ENCODE results near the gene ARL5B. TPM values are rescaled to one million over a fixed set of nuclear protein-coding genes. Genes with fewer than 3 reads are reported as not detected.

Gene ARL5B
- total RNA-seq, 1 donor from 2014 or later: 16.7 TPM

DNA sequence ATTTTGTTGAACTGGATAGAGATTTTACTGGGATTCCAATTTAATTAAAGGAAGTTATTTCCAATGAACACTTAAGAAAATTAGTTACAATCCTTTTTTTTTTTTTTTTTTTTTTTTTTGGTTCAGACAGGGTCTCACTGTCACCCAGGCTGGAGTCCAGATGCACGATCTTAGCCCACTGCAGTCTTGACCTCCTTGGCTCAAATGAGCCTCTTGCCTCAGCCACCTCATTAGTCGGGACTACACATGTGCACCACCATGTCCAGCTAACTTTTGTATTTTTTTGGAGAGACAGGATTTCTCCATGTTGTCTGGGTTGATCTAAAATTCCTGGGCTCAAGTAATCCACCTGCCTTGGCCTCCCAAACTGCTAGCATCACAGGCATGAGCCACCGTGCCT, 2.5 kb upstream of the ARL5B start:
- Histone ChIP-seq H3K36me3 (ENCODE audit: control insufficient read depth in 3 of 3, insufficient read depth in 3 of 3, low read length in 3 of 3) (peaks cover 0 to 4% (median 0%) of the 10 kb centered on the region in 3 donors), H3K9me3 (ENCODE audit: control insufficient read depth in 3 of 3, low read length in 3 of 3) (no peaks in the 10 kb centered on the region), H3K4me1 (ENCODE audit: control insufficient read depth in 3 of 3, insufficient read depth in 3 of 3, low read length in 3 of 3) (peaks cover 4 to 18% (median 14%) of the 10 kb centered on the region in 3 donors), H3K27ac (ENCODE audit: low read depth, low read length) (no peak overlapping the region), H3K9ac (ENCODE audit: low read depth in 1 of 3, low read length in 3 of 3) (no peak overlapping the region), H3K27me3 (ENCODE audit: control insufficient read depth in 3 of 3, insufficient read depth in 3 of 3, low read length in 3 of 3) (no peaks in the 10 kb centered on the region), H3K4me3 (ENCODE audit: low read length in 3 of 3) (no peak overlapping the region)

GRCh38 chr10:18658271-18659124, 733 bp upstream of the ARL5B start:
- Histone ChIP-seq H3K27ac (ENCODE audit: low read depth, low read length) (peak overlapping the region; percentile 99), H3K4me1 (ENCODE audit: control insufficient read depth in 3 of 3, insufficient read depth in 3 of 3, low read length in 3 of 3) (peaks cover 4 to 20% (median 12%) of the 10 kb centered on the region in 3 donors), H3K9ac (ENCODE audit: low read depth in 1 of 3, low read length in 3 of 3) (peak overlapping the region; percentile 91 to 99 (median 98)), H3K36me3 (ENCODE audit: control insufficient read depth in 3 of 3, insufficient read depth in 3 of 3, low read length in 3 of 3) (peaks cover 0 to 4% (median 0%) of the 10 kb centered on the region in 3 donors), H3K9me3 (ENCODE audit: control insufficient read depth in 3 of 3, low read length in 3 of 3) (no peaks in the 10 kb centered on the region), H3K4me3 (ENCODE audit: low read length in 3 of 3) (peak overlapping the region; percentile 95 to 98 (median 98)), H3K27me3 (ENCODE audit: control insufficient read depth in 3 of 3, insufficient read depth in 3 of 3, low read length in 3 of 3) (no peaks in the 10 kb centered on the region)

DNA sequence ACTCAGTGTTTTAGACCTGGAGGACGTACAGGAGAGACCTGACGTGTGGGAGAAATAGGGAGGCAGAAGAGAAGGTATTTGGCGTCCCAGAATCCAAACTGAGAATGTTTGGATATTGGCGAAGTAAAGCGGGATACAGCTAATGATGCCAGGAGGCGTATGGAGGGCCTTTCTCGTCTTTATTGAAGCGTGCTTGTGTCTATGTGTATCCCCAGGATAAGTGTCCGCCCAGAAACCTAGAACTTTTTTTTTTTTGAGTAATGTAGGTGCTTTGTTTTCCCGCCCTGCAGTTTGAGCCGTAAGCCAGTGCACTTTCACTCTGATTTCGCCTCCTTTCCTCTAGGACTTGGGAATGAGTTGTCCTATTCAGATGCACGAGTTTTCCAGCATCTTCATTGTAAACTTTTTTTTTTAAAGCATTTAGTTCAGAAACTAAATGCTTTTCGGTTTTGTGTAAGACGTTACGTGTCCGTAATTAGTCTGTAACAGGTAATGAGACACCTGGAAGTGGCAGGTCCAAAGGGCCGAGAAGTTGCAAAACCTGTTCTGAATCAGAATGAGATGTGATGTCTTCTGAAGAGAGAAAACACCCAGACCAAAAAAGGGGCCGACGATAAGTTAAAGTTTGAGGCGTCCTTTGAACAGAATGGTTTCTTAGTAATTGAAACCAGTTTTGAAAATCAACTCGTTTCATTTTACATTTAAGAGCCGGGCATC, 746 bp downstream of the ARL5B start:
- no peaks in the 10 kb centered on the region for H3K27me3 ChIP-seq (ENCODE audit: control insufficient read depth in 3 of 3, insufficient read depth in 3 of 3, low read length in 3 of 3)
- H3K9ac ChIP-seq (ENCODE audit: low read depth in 1 of 3, low read length in 3 of 3): peak overlapping the region; percentile 91 to 98 (median 97)
- H3K4me3 ChIP-seq (ENCODE audit: low read length in 3 of 3): peak overlapping the region; percentile 95 to 98 (median 98)
- H3K36me3 ChIP-seq (ENCODE audit: control insufficient read depth in 3 of 3, insufficient read depth in 3 of 3, low read length in 3 of 3): no peaks in the 10 kb centered on the region
- peaks cover 4 to 22% (median 12%) of the 10 kb centered on the region in 3 donors for H3K4me1 ChIP-seq (ENCODE audit: control insufficient read depth in 3 of 3, insufficient read depth in 3 of 3, low read length in 3 of 3)
- no peaks in the 10 kb centered on the region for H3K9me3 ChIP-seq (ENCODE audit: control insufficient read depth in 3 of 3, low read length in 3 of 3)
- peak overlapping the region; percentile 99 for H3K27ac ChIP-seq (ENCODE audit: low read depth, low read length)

- no peaks in the 10 kb centered on the region for H3K9me3 ChIP-seq (ENCODE audit: control insufficient read depth in 3 of 3, low read length in 3 of 3)
- peak overlapping the region in 1 of 3 donors; percentile 98 for H3K9ac ChIP-seq (ENCODE audit: low read depth in 1 of 3, low read length in 3 of 3)
- no peaks in the 10 kb centered on the region for H3K27me3 ChIP-seq (ENCODE audit: control insufficient read depth in 3 of 3, insufficient read depth in 3 of 3, low read length in 3 of 3)
- H3K36me3 ChIP-seq (ENCODE audit: control insufficient read depth in 3 of 3, insufficient read depth in 3 of 3, low read length in 3 of 3): no peaks in the 10 kb centered on the region
- H3K4me1 ChIP-seq (ENCODE audit: control insufficient read depth in 3 of 3, insufficient read depth in 3 of 3, low read length in 3 of 3): peaks cover 4 to 28% (median 12%) of the 10 kb centered on the region in 3 donors
- H3K4me3 ChIP-seq (ENCODE audit: low read length in 3 of 3): peak overlapping the region in 2 of 3 donors; percentile 95 to 98
- H3K27ac ChIP-seq (ENCODE audit: low read depth, low read length): no peak overlapping the region
These were observed 1.7 kb downstream of the ARL5B start for GRCh38 chr10:18660816-18661431.

DNA sequence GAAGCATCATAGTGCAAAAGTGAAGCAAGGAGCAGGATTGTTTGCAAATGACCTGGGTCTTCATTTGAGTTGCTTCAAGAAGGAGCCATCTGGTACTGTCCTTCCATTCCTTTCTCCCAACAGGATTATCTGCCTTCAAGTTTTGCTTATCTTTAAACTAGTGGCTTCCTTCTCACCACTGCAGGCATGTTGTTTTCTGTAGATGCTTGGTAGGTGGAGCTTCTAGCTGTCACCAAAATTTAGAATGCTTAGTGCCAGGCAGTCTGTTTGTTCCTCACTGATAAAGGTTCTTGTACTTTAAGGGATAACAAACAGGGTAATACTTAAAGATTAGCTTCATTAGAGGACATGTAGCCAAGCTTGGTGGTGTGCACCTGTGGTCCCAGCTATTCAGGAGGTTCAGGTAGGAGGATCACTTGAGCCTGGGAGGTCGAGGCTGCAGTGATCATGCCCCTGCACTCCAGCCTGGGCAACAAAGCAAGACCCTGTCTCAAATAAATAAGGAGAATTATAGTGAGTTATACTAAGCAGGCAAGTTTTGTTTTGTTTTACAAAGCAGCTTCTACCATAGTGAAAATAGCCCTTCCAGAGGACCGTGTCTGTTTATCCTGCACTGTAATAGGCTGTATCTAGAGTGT, 5.7 kb downstream of the ARL5B start:
- Histone ChIP-seq H3K9ac (ENCODE audit: low read depth in 1 of 3, low read length in 3 of 3) (no peak overlapping the region), H3K4me3 (ENCODE audit: low read length in 3 of 3) (no peak overlapping the region), H3K9me3 (ENCODE audit: control insufficient read depth in 3 of 3, low read length in 3 of 3) (no peaks in the 10 kb centered on the region), H3K27ac (ENCODE audit: low read depth, low read length) (no peak overlapping the region), H3K27me3 (ENCODE audit: control insufficient read depth in 3 of 3, insufficient read depth in 3 of 3, low read length in 3 of 3) (no peaks in the 10 kb centered on the region), H3K36me3 (ENCODE audit: control insufficient read depth in 3 of 3, insufficient read depth in 3 of 3, low read length in 3 of 3) (peaks cover 0 to 7% (median 7%) of the 10 kb centered on the region in 3 donors), H3K4me1 (ENCODE audit: control insufficient read depth in 3 of 3, insufficient read depth in 3 of 3, low read length in 3 of 3) (peaks cover 4 to 11% (median 10%) of the 10 kb centered on the region in 3 donors)

DNA sequence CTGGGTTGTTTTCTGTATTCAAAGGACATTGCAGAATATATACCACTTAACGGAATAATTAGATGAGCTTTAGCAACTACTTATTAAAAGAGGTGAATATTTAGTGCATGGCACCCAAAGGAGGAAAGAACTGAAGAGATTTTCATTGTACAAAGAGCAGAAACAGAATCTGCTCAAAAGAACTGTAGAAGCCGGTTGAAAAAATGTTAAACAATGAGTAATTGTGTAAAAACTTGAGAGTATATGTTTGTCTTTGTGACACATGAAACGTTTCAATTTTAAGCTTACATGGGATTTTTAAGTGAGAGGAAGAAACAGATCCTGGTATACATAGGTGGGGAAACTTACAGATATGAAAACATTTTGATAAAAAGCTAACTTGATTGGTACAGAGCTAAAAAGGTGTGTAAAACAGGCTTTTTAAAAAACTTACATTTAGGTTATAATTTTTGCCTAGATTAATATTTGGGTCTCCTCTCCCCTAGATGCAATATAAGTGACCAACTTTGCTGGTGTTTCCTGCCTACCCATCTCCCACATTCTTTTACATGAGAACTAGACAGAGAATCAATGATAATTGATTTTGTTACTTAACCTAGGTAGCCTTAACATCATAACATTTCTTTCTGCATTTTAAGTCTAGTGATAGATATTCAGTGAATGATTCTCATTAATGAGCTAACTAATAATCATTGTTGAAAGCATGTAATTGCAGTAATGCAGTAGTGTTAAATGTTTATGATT, 6.8 kb downstream of the ARL5B start:
- Histone ChIP-seq H3K4me3 (ENCODE audit: low read length in 3 of 3) (no peak overlapping the region), H3K27ac (ENCODE audit: low read depth, low read length) (no peak overlapping the region), H3K9me3 (ENCODE audit: control insufficient read depth in 3 of 3, low read length in 3 of 3) (no peaks in the 10 kb centered on the region), H3K36me3 (ENCODE audit: control insufficient read depth in 3 of 3, insufficient read depth in 3 of 3, low read length in 3 of 3) (peaks cover 0 to 7% (median 7%) of the 10 kb centered on the region in 3 donors), H3K4me1 (ENCODE audit: control insufficient read depth in 3 of 3, insufficient read depth in 3 of 3, low read length in 3 of 3) (peaks cover 2 to 11% (median 7%) of the 10 kb centered on the region in 3 donors), H3K27me3 (ENCODE audit: control insufficient read depth in 3 of 3, insufficient read depth in 3 of 3, low read length in 3 of 3) (no peaks in the 10 kb centered on the region), H3K9ac (ENCODE audit: low read depth in 1 of 3, low read length in 3 of 3) (no peak overlapping the region)

DNA sequence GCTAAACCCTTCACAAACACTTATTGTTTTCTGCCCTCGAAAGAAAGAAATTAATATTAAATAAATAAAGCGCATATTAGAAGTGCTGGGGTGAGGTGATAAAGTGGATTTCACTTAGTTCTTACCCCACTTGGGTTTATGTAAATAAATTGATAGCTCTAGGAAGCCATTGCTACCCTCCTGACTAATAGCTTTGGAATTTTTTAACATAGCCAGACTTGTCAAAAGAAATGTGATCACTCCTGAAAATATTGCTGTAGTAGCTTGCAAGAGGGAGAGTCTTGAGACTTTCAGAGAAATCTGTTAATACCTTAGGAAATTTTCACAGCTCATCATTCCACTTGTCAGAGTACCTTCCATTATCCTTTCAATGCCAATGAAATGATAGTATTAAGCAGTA, 7.6 kb downstream of the ARL5B start:
- H3K4me3 ChIP-seq (ENCODE audit: low read length in 3 of 3): no peak overlapping the region

GRCh38 chr10:18668026-18668425, 8.8 kb downstream of the ARL5B start:
- Histone ChIP-seq H3K9ac (ENCODE audit: low read depth in 1 of 3, low read length in 3 of 3) (no peak overlapping the region), H3K36me3 (ENCODE audit: control insufficient read depth in 3 of 3, insufficient read depth in 3 of 3, low read length in 3 of 3) (peaks cover 0 to 15% (median 11%) of the 10 kb centered on the region in 3 donors), H3K9me3 (ENCODE audit: control insufficient read depth in 3 of 3, low read length in 3 of 3) (no peaks in the 10 kb centered on the region), H3K4me1 (ENCODE audit: control insufficient read depth in 3 of 3, insufficient read depth in 3 of 3, low read length in 3 of 3) (peaks cover 0 to 8% (median 0%) of the 10 kb centered on the region in 3 donors), H3K4me3 (ENCODE audit: low read length in 3 of 3) (no peak overlapping the region), H3K27ac (ENCODE audit: low read depth, low read length) (no peak overlapping the region), H3K27me3 (ENCODE audit: control insufficient read depth in 3 of 3, insufficient read depth in 3 of 3, low read length in 3 of 3) (no peaks in the 10 kb centered on the region)

More for the DNA sequence above, 7.6 kb downstream of the ARL5B start:
- peaks cover 0 to 14% (median 7%) of the 10 kb centered on the region in 3 donors for H3K36me3 ChIP-seq (ENCODE audit: control insufficient read depth in 3 of 3, insufficient read depth in 3 of 3, low read length in 3 of 3)
- no peaks in the 10 kb centered on the region for H3K27me3 ChIP-seq (ENCODE audit: control insufficient read depth in 3 of 3, insufficient read depth in 3 of 3, low read length in 3 of 3)
- H3K9me3 ChIP-seq (ENCODE audit: control insufficient read depth in 3 of 3, low read length in 3 of 3): no peaks in the 10 kb centered on the region
- no peak overlapping the region for H3K9ac ChIP-seq (ENCODE audit: low read depth in 1 of 3, low read length in 3 of 3)
- no peak overlapping the region for H3K27ac ChIP-seq (ENCODE audit: low read depth, low read length)
- peaks cover 0 to 9% (median under 1%) of the 10 kb centered on the region in 3 donors for H3K4me1 ChIP-seq (ENCODE audit: control insufficient read depth in 3 of 3, insufficient read depth in 3 of 3, low read length in 3 of 3)

All from skeletal muscle tissue (tissue), 4 donors.